ENCODE results near the gene PIGM.

The PIGM gene

DNA sequence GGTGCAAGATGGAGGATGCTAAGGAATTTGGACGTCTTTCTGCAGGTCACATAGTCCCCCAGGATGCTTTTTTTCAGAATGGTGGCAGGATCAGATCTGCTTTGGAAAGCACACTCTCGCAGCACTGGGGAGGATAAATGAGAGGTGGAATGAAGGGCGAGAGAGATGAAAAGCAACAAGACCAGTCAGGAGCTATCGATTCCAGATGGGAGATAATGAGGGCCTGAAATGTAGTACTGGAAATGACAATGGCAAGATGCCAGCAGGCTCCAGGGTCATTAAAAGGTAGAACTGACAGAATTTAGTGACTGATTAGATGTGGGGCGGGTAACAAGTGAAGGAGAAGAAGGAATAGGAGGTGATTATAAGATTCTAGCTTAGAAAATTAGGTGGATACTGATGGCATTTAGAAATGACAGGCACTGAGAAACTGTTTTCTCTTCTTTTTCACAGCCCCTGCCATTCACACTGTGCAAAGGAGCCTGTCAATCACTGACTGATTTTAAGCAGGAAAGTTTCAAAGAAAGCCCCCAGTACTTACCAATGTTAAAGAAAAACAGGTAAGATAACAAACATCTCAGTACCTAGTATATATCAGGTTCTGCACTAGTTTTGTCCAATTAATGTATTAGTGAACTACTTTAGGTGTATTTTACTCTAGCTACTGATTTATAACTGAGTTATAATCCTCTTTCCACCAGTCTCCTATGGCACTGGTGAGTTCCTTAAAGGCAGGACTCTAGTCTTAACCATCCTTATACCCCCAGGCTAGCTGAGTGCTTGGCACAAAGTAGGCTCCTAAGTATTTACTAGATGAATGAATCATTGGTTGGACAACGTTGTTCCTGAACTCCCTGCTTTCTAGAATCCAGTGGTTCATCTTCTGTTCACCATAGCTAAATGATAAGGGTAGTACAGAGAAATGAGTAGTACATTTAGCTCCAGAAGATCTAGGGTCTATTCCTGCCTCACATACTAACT, 9.2 kb downstream of the PIGM start:
- DNase-seq (ENCODE audit: low read depth in 2 of 2) = no peak

DNA sequence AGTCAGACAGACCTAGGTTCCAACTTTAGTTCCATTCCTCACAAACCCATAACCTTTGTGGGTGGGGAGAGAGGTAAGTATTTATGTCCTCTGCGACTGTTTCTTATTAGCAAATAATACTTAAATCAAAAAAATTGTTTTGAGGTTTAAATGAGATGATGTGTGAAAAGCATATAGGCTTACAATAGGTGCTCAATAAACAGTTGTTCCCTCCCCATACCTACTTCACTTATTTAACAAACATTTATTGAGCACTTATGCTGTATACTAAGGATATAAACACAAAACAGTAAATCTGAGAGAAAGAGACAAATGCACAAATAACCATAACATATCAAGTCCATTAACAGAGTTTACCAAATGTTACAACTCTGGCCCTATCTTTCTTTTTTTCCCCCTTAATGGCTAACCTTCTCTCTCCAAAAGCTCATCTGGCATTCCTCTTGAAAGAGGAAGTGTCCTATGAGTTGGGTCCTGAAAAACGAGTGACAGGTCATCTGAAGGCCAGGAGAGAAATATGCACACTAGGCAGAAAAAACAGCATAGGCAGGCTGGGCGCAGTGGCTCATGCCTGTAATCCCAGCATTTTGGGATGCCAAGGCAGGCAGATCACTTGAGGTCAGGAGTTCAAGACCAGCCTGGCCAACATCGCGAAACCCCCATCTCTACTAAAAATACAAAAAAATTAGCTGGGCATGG, 10.3 kb downstream of the PIGM start:
- no peak for DNase-seq (ENCODE audit: low read depth in 2 of 2)

DNA sequence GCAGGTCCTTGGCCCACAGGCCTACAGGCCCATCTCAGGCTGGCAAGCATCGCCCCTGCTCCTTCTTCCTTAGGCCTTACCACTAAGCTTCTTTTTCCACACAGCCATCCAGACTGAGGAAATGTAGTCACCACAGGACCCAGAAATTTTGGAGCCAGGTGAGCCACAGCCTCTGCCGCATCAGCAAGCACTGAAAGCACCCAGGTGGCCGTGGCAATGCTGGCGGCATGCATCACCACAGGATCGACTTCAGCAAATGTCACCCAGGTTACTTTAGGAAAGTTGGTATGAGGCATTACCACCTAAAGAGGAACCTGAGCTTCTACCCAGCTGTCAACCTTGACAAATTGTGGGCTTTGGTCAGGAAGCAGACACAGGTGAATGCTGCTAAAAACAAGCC, 11.6 kb downstream of the PIGM start:
- DNase-seq (ENCODE audit: low read depth in 2 of 2) = no peak

DNA sequence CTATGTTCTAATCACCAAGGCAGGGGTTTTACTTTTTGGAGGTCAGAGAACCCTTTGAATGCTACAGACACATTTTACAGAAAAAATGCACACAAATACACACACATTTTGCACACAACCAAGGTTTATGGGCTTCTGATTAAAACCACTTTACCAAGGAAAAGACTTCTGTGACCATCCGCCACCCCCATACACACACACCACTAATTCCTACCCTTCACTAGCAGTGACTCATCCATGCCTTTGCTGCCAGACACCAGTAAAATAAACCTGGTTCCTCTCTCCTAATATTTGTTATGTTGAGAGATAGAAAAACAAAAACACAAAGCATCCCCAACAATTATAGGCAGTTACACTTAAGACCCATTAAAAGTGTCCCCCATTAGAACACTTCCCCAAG, 12.9 kb downstream of the PIGM start:
- DNase-seq (ENCODE audit: low read depth in 2 of 2) = no peak

DNA sequence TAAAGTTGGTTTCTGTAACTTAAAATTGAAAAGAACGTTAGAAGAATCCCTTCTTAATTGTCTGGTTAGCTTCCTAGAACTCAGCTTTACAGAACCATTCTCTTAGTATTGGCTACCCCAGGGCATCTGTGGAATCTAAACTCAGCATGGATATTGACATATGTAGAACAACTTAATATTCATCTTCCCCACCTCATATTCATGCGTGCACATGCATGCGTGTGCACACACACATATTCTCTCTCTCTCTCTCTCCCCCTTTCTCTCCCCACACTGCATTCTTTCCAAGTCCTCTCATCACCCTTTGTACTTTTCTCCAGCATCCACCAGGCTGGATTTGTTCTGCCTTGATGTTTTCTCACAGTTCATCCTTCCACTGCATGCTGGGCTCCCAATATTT, 13.4 kb downstream of the PIGM start:
- no peak for DNase-seq (ENCODE audit: low read depth in 2 of 2)

DNA sequence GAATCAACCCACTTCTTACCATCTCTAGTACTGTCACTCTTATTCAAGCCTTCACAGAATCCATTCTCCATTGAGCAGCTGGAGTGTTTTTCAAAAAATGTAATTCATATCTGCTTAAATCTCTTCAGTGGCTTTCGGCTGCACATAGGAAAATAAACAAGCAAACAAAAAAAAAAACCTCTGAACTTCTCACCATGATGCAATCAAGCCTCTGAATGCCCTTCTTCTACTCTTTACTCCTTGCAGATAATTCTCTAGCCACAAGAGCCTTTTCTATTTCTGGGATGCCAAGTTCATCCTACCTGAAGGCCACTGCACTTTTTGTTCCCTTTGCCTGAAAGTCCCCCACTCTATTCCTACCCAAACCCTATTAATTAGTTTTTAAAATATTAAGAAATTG, 14.2 kb downstream of the PIGM start:
- DNase-seq (ENCODE audit: low read depth in 2 of 2) = no peak

DNA sequence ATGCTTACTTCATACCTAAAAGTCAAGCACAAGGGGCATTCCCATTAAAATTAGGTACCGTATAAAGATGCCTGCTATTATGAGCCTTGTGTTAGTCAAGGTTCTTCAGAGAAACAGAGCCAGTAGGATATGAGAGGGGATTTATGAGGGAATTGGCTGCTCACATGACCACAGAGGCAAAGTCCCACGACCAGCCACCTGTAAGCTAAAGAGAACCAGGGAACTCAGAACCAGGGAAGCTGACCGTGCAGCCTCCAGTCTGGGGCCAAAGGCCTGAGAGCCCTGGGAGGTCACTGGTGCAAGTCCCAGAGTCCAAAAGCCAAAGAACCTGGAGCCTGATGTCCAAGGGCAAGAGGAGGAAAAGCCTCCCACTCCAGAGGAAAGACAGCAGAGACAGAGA, 20.0 kb downstream of the PIGM start:
- DNase-seq (ENCODE audit: low read depth in 2 of 2) = no peak

DNA sequence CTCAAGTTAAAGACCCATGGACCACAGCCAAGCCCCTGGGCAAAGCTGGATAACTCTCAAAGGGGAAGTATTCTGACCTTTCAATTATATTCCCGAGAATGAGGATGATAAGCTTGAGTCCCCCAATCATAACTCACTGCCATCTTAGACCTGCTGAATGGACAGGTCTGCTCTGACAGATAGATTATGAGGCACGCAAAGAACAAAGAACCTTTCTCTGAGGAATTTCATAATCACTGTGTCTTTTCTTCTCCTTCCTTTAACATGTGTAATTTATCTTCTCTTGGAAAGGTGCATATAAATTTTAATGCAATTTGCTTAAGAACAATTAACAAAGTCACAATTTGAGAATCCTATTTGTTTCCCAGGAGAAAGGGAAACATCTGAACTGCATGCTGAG, 22.0 kb downstream of the PIGM start:
- DNase-seq (ENCODE audit: low read depth in 2 of 2) = no peak

DNA sequence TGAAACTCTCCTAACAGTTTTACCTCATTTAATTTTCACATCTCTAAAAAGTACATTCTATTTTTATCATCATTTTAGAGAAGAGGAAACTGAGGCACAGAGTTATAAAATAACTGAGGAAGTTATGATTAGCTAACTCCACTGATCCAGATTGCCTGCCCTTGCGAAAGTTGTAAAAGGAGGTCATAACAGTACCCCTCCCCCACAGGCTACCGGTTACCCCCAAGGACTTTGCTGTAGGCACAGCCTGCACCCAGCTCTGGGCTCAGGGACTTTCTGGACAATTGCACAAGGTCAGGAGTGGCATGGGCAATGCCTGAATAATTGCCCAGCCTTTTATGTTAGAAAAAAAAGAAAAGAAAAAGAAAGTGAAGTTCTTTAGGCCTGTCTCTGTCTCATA, 22.7 kb downstream of the PIGM start:
- no peak for DNase-seq (ENCODE audit: low read depth in 2 of 2)

DNA sequence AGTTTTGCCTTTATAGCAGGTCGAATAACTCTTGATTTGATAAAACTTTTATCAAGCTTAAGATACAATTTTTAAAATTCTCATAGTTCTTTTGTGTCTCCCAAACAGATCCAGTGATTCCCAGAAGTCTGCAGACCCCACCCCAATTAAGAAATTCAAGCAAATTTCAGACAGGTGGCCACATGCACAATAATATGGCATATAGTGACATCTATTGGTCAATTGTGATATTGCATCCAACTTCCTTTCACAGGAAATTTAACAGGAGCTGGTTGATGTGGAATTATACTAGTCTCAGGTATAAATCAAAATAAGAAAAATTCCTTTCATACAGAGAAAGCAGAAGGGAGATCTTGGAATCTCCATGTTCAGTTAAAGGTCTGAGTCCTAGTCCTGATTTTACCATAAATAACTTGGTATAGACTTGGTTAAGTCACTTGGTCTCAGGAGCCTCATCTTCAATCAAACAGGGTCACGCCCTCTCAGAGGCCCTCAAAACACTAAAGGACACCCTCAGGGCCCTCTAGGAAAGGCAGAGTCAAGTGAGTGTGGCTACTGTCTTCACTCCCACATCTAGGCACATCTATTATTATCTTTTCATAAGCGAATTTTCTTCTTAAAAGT, 24.1 kb downstream of the PIGM start:
- no peak for DNase-seq (ENCODE audit: low read depth in 2 of 2)

DNA sequence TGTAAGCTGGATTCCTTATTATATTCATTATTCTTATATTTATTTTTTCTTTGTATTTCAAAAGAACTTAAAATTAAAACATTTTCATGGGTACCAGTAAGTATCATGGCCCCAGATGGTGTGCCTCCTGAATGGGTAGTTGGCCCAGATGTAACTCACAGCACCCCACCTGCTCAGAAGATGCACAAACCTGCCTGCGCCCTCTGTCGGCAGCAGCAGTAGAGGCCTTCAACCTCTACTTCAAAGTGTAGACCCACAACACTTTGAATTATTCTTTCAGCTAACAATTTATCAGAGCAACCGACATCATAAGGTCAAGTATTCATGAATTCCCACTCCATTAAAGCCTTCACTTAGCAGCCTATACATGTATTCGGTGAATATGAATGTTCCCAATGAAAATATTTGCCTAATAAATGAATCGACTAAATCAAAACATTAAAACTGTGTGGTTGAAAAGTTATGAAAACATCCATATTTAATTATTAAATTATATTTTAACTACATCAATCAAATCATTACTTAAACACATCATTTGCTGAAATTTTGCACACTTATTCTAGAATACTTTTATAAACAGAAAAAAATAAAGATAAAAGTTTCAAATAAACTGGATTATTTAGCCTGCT, 25.4 kb downstream of the PIGM start:
- peak; percentile 25 to 29 for DNase-seq (ENCODE audit: low read depth in 2 of 2)

DNA sequence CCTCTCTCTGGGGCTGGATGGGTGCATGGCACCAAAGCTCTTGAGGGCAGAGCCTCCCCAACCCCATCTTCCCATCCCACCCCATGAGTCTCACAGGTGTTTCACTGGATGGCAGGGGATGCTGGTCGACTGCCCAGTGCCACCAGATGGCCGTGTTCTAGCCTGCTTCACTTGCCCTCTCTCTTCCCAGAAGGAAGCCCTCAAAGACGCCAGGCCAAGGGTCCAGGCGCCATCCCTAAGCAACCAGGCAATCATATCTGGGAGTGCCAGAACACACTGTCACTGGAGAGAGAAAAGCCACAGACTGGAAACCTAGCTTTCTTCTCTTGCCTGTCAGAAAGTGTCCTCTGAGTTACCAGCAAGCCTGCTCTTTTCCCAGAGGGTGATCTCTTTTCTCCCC, 26.7 kb downstream of the PIGM start:
- no peak for DNase-seq (ENCODE audit: low read depth in 2 of 2)

DNA sequence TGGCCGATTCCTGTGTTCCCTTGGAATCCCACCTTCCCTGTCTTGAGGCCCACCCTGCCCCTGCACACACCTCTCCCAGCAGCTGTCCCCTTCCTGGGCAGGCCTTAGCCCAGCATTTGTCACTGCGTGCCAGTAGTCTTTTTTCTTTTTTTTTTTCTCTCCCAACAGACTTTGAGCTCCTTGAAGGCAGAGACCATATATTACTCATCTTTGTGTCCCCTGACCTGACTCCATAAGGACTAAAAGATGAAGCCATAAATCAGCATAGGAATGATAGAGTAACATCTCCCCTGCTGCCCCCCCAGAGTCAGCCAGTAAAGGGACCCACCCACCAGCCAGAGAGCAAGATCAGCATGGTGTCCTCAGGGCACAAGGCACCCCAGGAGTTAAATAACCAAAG, 27.4 kb downstream of the PIGM start:
- no peak for DNase-seq (ENCODE audit: low read depth in 2 of 2)

DNA sequence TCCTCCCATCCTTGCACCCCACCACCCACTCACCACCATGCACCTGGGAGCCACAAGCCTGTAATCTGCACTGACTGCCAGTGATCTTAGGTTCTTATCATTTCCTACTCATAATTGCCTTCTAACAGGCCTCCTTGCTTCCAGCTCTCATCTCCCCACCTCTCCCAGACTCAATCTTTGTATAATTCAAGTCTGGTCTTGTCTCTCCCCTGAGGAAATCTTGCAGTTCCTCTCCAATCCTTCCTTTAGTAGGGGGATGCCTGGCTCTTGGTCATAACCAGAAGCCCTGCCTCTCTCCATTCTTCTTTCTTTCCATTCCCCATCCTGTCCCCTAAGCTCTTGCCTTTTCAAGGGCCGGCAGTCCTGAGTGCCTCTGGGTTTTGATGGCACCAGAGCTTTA, 27.8 kb downstream of the PIGM start:
- DNase-seq (ENCODE audit: low read depth in 2 of 2) = no peak

DNA sequence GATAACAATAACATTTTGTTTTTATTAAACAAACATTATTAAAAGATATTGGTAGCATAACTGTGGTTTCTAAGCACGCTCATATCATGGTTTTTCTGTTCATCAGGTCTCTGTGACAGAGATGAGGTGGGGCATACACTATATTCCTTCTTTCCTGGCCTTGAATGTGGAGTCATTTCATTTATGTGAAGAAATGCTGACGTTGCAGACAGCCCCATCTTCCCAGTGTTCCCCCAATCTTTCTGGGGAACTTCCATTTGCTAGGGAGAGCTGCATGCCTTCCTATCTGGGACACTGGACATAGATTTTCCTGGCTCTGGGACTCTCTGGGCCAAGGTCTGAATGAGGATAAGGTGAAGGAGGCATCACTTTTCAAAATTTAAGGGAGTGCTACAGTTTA, 30.4 kb downstream of the PIGM start:
- DNase-seq (ENCODE audit: low read depth in 2 of 2) = no peak

DNA sequence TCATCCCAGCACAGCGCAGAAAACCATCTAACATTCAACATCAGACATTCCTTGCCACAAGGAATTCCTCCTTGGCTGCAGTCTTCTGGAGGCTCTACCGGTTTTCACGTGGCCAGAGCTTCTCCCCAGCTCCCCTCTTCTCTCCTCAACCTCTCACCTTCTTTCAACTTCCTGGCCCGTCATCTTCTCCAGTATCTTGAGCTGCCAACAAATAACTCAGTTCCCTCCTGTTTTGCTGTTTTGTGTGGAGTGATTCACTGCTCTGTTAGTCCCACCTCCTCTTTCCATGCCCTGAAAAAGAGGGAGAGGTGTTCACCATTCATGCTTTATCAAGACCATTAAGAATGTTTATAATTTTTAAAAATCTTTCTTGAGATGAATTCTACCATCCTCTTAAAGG, 32.6 kb downstream of the PIGM start:
- no peak for DNase-seq (ENCODE audit: low read depth in 2 of 2)

DNA sequence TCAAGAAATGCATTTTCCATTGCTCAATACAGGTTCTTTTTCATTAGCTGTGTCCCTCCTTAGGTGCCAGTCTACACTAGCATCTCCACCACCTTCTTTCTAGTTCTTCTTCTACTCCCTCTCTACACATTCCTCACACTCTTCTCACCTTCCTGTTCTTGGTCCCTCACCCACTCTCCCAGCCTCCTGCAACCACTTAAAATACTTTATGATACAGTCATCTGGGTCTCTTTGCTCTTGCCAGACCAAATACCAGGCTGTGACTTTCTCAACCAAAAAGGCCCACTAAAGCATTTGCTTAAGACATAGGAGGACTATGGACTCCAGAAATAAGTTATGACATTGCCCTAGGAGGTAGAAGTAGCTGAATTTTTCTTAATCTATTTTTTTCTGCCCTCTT, 35.1 kb downstream of the PIGM start:
- peak; percentile 77 to 80 for DNase-seq (ENCODE audit: low read depth in 2 of 2)

DNA sequence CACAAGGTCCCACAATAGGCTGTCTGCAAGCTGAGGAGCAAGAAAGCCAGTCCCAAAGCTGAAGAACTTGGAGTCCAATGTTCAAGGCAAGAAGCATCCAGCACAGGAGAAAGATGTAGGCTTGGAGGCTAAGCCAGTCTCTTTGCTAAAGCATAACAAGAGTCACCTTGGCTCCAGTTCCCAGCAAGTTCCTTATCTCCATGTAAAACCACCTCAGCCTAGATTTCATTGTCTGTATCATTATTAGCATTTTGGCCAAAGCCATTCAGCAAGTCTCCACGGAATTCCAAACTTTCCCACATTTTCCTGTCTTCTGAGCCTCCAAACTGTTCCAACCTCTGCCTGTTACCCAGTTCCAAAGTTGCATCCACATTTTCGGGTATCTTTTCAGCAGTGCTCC, 36.9 kb downstream of the PIGM start:
- no peak for DNase-seq (ENCODE audit: low read depth in 2 of 2)

DNA sequence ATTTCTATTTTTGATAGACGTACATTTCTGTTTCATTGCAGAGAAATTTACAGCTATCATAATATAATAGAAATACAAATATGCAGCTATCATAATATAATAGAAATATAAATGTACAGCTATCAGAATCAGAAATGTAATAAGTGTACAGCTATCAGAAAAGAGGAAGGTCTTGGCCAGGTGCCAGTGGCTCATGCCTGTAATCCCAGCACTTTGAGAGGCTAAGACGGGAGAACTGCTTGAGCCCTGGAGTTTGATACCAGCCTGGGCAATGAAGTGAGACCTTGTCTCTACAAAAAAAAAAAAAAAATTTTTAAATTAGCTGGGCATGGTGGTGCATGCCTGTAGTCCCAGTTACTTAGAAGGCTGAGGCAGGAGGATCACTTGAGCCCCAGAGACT, 37.9 kb downstream of the PIGM start:
- no peak for DNase-seq (ENCODE audit: low read depth in 2 of 2)

DNA sequence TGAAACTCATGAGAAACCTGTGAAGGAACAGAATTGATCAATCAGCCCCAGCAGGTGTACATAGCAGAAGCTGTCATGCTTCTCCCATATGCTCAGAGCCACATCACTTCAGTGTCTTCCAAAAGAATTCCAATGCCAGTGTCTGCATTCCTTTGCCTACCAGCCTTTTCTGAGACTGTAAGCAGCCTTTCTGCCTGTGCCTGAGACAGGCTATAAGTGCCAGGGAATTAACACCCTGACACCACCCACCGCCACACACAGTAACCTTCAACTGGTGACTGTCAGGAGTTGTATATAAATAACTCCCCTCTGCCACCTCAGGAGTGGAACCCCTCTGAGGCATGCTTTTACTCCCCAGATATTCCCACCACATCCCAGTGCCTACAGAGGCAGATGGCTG, 39.6 kb downstream of the PIGM start:
- no peak for DNase-seq (ENCODE audit: low read depth in 2 of 2)

DNA sequence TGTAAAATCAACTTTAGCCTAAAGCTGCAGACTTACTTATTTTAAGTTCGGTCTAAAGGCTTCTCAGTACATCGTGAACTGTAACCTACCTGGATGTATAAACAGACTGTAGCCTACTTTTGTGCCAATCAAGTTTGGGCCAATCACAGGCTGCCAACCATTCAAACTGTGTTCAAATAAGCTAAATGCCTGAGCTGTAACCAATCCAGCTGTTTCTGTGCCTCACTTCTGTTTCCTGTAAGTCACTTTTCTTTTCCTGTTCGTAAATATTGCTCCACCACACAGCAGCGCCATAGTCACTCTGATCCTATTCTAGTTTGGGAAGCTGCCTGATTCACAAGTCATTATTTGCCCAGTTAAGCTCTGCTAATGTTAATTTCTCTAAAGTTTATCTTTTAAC, 40.3 kb downstream of the PIGM start:
- DNase-seq (ENCODE audit: low read depth in 2 of 2) = no peak

DNA sequence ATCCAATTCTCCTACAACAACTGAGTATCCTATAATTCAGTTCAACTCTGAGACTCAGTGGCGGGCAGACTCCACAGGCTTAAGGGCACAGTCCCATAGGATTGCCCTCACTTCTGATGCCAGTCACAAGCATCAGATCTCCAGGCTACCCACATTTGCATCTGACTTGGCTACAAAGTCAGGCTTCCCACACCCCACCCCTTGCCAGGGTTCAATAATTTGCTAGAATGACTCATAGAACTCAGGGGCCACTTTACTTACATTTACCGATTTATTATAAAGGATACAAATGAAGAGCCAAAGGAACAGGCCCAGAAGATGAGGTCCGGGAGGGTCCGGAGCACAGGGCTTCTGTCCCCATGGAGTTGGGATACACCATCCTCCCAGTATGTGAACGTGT, 41.8 kb downstream of the PIGM start:
- DNase-seq (ENCODE audit: low read depth in 2 of 2) = no peak

All from fibroblast of skin of left quadriceps (primary cell).